Fibroblast of lung (primary cell): Measurements from ENCODE around the gene ZNF605.

ENCODE experiments used
- EZH2 ChIP-seq: IDR thresholded peaks from 2 replicates; pipeline ENCODE4 v1.5.1; 2012; ENCODE audit warnings: low read length, control low read depth, mild to moderate bottlenecking; ENCODE audit errors: missing control alignments
- TF ChIP-seq, protein P1 (sequence below), 2 donors: IDR thresholded peaks in 1 of 2; conservative IDR thresholded peaks in 1 of 2; 1 replicate in 1 of 2; 2 replicates in 1 of 2; pipeline ENCODE4 v1.5.1; 2011 to 2012; ENCODE audit warnings: low read length in 2 of 2, control low read depth in 1 of 2, inconsistent platforms in 1 of 2, low read depth in 1 of 2, mild to moderate bottlenecking in 1 of 2

DNA sequence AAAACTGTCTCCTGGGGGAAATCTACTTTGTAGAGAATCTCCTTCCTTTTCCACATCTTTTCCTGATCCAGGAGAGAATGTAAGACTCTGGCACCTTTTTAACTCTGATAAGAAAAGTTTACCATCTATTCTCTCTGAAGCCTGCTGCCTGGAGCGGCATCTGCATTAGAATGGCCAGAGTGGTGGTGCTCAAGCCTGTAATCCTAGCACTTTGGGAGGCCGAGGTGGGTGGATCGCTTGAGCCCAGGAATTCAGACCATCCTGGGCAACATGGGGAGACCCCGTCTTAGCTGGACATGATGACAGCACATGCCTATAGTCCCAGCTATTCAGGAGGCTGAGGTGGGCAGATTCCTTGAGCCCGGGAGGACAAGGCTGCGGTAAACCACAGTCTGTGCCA is 67.3 kb downstream of the ZNF605 start:
- TF ChIP-seq EZH2, result no peak
- TF ChIP-seq, protein P1, sequence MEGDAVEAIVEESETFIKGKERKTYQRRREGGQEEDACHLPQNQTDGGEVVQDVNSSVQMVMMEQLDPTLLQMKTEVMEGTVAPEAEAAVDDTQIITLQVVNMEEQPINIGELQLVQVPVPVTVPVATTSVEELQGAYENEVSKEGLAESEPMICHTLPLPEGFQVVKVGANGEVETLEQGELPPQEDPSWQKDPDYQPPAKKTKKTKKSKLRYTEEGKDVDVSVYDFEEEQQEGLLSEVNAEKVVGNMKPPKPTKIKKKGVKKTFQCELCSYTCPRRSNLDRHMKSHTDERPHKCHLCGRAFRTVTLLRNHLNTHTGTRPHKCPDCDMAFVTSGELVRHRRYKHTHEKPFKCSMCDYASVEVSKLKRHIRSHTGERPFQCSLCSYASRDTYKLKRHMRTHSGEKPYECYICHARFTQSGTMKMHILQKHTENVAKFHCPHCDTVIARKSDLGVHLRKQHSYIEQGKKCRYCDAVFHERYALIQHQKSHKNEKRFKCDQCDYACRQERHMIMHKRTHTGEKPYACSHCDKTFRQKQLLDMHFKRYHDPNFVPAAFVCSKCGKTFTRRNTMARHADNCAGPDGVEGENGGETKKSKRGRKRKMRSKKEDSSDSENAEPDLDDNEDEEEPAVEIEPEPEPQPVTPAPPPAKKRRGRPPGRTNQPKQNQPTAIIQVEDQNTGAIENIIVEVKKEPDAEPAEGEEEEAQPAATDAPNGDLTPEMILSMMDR (conservative IDR thresholded peaks at IDR 0.05 in 1 of 2, IDR thresholded peaks at IDR 0.05 in 1 of 2; ENCODE audit: low read depth in 1 of 2, low read length in 2 of 2), result no peak
